ENCODE data around the gene PARD6A. TPM values are rescaled to one million over a fixed set of nuclear protein-coding genes. Genes with fewer than 3 reads are reported as not detected.

Gene PARD6A
- total and polyA plus RNA-seq, 2 donors (not counting 3 experiments of a cell fraction or from before 2014, with no cell fraction given), result 1.3 to 2.9 TPM

DNA sequence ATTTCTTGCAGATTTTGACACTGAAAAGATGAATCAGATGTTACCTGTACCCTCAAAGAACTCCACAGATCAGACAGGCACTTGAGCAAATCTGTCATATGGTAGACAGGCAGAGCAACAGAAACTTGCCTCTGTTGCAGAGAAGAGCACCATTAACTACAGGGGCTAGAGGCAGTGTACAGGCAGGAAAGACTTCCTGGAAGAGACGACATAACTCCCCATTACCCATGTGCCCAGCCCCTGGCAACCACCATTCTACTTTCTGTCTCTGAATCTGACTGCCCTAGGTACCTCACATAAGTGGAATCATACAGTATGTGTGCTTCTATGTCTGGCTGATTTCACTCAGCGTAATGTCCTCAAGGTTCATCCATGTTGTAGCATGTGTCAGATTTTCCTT lies 42.9 kb downstream of the PARD6A start:
- Histone ChIP-seq H3K27me3 (ENCODE audit: control insufficient read depth in 2 of 2, insufficient read depth in 2 of 2, low read length in 2 of 2) (no peaks in the 10 kb centered on the region), H3K36me3 (ENCODE audit: control insufficient read depth in 2 of 2, extremely low read depth in 1 of 2, insufficient read depth in 2 of 2, low read length in 2 of 2) (no peaks in the 10 kb centered on the region), H4K20me1 (replicated peaks; ENCODE audit: control insufficient read depth, extremely low read depth, insufficient read depth, low read length) (peaks cover 7% of the 10 kb centered on the region), H3K4me2 (ENCODE audit: insufficient read depth, low read length) (no peak overlapping the region), H3K4me1 (ENCODE audit: control insufficient read depth, extremely low read depth, insufficient read depth, low read length) (no peaks in the 10 kb centered on the region), H3K4me3 (replicated peaks in 1 of 3; ENCODE audit: insufficient read depth in 1 of 3, low read depth in 1 of 3, low read length in 3 of 3) (no peak overlapping the region), H3K79me2 (ENCODE audit: control insufficient read depth, insufficient read depth, low read length) (peaks cover 75% of the 10 kb centered on the region), H3K9me3 (replicated peaks; ENCODE audit: control insufficient read depth, insufficient read depth, low read length) (no peaks in the 10 kb centered on the region), H3K27ac (ENCODE audit: insufficient read depth, low read depth, low read length) (no peak overlapping the region), H3K9ac (replicated peaks; ENCODE audit: extremely low read depth, insufficient read depth, low read length) (no peak overlapping the region), H3K9me1 (replicated peaks; ENCODE audit: control insufficient read depth, extremely low read depth, insufficient read depth, low read length) (no peaks in the 10 kb centered on the region), H2AFZ (ENCODE audit: low read depth, low read length) (no peak overlapping the region)
- FAIRE-seq (no peak), DNase-seq (ENCODE audit: low read depth, low spot score) (no peak)
- ChIA-PET CTCF (interaction anchor here (1.0 to 1.7 kb wide), 2 partner anchors 15 to 182 kb away, joined by 3 read pairs; no protein-coding TSS in a partner anchor), POLR2A (no interaction called here)
- dilution Hi-C loops (cut with MboI; ENCODE audit: extremely low pct_ligation_motif_present, low sequenced_read_pairs) (no loop called here), intact Hi-C loops (cut with micrococcal nuclease) (no loop called here)
- no TSS peak for BruUV-seq (replicated peaks)
- TF ChIP-seq EZH2 (IDR thresholded peaks at IDR 0.05; ENCODE audit: borderline replicate concordance, low read depth, low read length, severe bottlenecking) (no peak), POLR2A (IDR thresholded peaks at IDR 0.05; ENCODE audit: low read depth, low read length) (no peak), JUN (IDR thresholded peaks at IDR 0.05; ENCODE audit: borderline replicate concordance, insufficient read depth, insufficient read length, low read depth) (no peak), MAX (IDR thresholded peaks at IDR 0.05; ENCODE audit: insufficient read depth, insufficient read length) (no peak), FOS (IDR thresholded peaks at IDR 0.05; ENCODE audit: borderline replicate concordance, insufficient read depth, low read length) (no peak), GATA2 (IDR thresholded peaks at IDR 0.05; ENCODE audit: insufficient read depth, insufficient read length, low read depth, low read length) (no peak), POLR2AphosphoS5 (IDR thresholded peaks at IDR 0.05; ENCODE audit: insufficient read depth, low read depth, low read length) (no peak), MYC (IDR thresholded peaks at IDR 0.05; ENCODE audit: low read depth, low read length) (no peak)
- TF ChIP-seq, protein P1, sequence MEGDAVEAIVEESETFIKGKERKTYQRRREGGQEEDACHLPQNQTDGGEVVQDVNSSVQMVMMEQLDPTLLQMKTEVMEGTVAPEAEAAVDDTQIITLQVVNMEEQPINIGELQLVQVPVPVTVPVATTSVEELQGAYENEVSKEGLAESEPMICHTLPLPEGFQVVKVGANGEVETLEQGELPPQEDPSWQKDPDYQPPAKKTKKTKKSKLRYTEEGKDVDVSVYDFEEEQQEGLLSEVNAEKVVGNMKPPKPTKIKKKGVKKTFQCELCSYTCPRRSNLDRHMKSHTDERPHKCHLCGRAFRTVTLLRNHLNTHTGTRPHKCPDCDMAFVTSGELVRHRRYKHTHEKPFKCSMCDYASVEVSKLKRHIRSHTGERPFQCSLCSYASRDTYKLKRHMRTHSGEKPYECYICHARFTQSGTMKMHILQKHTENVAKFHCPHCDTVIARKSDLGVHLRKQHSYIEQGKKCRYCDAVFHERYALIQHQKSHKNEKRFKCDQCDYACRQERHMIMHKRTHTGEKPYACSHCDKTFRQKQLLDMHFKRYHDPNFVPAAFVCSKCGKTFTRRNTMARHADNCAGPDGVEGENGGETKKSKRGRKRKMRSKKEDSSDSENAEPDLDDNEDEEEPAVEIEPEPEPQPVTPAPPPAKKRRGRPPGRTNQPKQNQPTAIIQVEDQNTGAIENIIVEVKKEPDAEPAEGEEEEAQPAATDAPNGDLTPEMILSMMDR (IDR thresholded peaks at IDR 0.05; ENCODE audit: extremely low read depth in 1 of 2, insufficient read depth in 1 of 2, low read depth in 1 of 2, low read length in 2 of 2), result no peak
